Stromal cell of bone marrow (primary cell): ENCODE data around the gene PAXX.
A peak's percentile ranks its signal among the peaks of the same experiment; 100 is the strongest.

Source experiments
- DNase-seq: peaks from one replicate; pipeline ENCODE4 v3.0.0-alpha.2; 2012; ENCODE audit warnings: low read depth

The PAXX gene

GRCh38 chr9:137018761-137019559 lies 26.7 kb downstream of the PAXX start:
- no peak for DNase-seq

- DNase-seq = no peak
These were observed 27.9 kb downstream of the PAXX start for GRCh38 chr9:137019891-137020683.

- DNase-seq = no peak
These were observed 28.7 kb downstream of the PAXX start for GRCh38 chr9:137020771-137021567.

DNA sequence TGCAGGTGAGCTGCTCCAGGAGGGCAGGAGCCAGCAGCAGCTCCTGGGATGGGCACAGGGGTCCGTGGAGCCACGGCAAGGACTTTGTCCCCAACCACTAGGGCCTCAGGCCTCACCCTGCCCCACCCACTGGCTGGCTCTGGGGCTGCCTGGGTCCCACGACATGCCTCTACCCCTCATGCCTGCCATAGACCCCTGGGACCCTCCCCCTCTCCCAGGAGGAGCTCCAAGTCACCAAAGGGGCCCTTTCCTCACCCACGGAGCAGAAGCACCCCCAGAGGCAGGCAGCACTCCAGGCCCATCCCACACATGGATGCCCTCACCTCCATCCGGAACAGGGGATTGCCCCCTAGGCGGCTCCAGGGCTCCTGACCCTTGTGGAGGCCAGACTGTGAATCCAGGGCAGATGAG lies 29.4 kb downstream of the PAXX start:
- DNase-seq = no peak

- DNase-seq = no peak
These were observed 29.9 kb downstream of the PAXX start for GRCh38 chr9:137021979-137022661.

DNA sequence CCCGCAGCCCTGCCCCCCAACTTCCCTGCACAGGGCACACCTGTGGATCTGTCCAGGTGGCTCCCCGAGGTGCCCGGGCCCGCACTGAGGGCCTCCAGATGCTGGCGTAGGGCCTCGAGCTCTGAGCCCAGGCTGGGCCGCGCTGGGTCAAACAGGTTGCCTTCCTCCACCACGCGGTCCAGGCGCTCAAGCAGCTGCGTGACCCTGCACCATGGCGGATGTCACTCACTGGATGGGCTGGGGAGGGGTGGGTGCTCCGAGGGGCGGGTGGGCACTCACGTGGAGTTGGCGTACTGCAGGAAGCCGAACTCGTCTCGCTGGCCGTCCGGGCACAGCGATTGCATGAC lies 30.4 kb downstream of the PAXX start:
- DNase-seq = no peak

DNA sequence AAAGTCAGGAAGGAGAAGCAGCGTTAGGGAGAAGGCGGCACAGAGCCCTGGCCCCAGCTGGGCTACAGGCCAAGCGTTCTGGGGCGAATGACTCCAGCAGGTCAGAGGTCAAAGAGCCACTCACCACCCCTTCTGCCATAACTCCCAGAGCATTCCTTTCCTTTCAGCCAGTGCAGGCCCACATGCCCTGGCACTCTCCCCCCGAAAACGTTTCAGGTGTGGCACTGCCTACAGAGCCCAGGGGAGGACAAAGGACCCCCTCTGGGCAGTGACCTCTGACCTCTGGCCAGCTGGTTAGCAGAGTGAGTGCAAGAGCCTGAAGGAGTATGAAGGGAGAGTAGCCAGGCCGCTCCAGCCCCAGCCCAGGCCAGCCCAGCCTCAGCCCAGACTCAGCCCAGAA lies 30.9 kb downstream of the PAXX start:
- DNase-seq = no peak

- no peak for DNase-seq
These were observed 31.4 kb downstream of the PAXX start for GRCh38 chr9:137023583-137023991.

GRCh38 chr9:137025517-137025966 lies 33.3 kb downstream of the PAXX start:
- DNase-seq = no peak

DNA sequence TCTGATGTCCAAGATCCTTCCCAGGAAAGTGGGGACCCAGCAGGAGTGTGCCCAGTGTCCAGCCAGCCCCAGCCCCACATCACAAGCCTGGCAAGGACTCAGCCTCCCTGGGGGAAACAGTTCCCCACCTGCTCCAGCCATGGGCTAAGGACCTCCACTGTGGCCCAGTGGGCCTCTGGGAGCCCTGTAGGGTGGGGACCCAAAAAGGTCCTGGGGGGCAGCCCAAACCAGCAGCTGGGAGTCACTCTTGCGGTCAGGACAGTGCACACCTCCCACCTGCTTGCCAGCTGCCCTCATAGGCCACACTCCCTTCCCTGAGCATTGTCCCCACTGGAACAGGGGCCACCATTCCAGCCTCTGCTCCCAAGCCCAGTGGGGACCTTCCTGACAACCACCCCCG lies 34.2 kb downstream of the PAXX start:
- no peak for DNase-seq

- DNase-seq = no peak
These were observed 34.6 kb downstream of the PAXX start for GRCh38 chr9:137026828-137027227.

DNA sequence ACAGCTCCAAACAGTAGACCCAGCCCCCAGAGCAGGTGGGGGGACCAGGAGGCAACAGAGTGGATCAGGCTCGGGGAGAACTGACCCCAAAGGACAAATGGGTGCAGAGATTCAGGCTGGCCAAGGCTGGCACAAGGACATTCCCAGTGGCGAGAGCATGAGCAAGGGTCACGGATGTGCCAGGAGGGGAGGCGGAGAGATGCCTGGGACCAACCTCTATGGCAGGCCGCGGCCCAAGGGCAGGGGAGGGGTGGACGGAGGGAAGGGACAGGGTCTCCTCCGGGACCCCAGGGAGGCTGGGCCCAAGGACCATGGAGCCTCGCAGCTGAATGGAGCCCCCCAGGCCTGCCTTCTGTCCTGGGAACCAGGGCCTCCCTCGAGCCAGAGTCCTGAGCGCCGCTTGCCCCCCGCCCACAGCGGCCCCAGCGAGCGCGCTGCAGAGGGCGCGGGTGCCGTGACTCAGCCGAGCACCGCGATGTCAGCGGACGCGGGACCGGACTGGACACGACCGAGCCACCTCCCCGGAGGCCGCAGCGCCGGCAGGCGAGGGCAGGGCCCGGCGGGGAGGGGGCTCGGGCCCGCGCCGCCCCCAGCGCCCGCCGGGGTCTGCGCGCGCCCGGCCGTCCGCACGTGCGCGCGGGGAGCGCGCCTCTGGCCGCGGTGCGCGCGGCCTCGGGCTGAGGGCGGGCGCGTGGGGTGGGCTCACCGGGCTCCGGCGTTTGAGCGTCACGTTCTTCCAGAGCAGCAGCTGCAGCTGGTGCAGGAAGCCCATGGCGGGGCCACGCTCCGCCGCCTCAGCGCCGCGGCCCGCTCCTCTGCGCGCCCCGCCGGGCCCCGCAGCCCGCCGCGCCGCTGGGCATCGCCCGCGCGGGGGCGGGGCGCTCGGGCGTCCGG lies 35.4 kb downstream of the PAXX start, which contains the start of gene ABCA2:
Gene ABCA2, minus strand, starts transcription at position 869 of the 894 bp plus-strand sequence. Its CDS starts 97 bp downstream, at position 772.
- DNase-seq = no peak

- peak; percentile 15 for DNase-seq
These were observed 36.2 kb downstream of the PAXX start for GRCh38 chr9:137028263-137029057.

DNA sequence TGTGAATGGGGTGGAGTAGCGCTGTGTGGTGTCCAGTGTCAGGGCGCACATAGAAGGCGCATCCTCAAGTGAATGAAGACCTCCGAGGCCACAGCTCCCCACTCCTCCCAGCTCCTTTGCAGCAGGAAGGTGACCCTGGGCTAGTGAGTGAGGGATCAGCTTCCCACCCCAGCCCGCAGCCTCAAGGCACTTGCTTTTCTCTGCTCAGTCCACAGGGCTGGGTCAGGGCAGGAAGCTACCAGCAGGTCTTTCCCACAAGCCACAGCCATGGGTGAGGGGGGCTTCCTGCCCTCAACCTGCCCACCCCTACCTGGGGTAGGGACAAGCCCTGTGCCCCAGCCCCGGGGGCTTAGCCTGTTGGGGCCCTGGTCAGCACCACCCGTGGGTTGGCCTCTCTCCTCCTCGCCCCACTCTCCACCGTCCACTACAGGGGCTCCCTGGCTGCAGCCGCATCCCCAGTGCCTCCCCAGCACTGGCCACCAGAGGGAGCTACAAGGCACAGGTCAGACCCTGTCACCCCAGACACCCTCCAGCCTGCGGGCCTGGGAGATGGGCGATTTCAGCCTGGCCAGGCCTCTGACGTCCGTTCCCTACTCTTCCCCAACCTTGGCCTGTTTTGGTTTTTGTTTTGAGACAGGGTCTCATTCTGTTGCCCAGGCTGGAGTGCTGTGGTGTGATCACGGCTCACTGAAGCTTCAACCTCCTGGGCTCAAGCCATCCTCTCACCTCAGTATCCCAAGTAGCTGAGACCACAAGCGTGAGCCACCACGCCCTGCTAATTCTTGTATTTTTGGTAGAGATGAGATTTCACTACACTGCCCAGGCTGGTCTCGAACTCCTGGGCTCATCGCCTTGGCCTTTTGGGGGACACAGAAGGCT lies 37.1 kb downstream of the PAXX start:
- peak; percentile 13 for DNase-seq

DNA sequence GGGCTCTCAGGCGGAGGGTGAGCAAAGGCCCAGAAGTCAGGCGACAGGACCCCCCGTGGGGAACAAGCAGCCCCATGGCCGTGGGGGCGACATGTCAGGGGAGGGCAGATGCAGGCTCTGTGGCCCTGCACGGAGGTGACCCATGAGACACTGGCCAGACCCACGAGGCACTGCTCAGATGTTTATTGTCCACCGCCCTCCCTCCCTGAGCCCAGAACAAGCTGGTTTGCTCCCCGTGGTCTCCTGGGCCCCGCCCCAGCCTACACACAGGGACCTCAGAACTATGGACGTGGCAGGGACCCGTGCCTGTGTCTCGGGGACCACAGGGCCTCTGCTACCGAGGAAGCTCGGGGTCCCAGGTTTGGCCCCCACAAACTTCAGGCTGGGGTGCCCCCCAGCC lies 37.8 kb downstream of the PAXX start:
- DNase-seq = no peak

DNA sequence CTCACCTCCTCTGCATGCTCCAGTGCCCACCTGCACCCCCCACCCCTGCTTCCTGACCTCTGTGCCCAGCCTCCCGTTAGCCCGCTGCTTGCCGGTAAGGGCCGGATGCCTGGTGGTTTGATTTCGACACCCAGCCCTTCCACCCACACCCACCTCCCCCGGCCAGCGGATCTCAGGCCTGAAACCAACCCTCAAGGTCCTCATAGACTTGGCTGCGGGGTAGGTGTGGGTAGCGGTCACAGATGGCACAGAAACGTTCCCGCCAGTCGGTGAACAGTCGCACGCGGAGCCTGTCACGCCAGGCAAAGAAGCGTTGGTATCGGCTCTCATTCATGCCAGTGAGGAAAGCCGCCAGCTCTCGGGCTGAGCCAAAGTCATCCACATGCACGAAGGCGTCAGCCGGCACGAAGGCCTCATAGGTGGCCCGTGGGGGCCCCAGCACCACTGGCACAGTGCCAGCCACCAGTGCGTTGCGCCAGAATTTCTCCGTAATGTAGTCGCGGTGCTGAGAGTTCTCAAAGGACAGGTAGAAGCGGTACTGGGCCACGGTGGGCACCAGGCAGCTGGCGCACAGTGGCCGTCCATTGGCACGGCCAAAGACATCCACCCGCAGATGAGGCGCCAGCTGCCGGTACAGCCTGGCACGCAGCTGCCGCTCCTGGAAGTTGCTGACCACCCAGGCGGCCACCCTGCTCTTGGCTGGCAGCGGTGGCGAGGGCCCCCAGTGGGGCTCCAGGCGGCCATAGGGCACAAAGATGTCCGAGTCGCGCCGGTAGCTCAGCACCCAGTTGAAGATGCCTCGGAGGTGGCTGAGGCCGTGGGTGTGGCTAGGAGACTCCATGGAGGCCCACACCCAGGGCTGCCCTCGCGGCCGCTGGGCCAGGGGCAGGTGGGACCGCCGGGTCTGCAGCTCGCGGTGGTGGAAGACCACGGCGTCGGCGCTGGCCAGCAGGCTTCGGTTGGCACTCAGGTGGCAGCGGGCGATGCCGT lies 38.6 kb downstream of the PAXX start:
- no peak for DNase-seq

- DNase-seq = no peak
These were observed 39.9 kb downstream of the PAXX start, which contains the start of gene FUT7 for GRCh38 chr9:137031904-137032640. Gene FUT7 (minus strand): TSS chr9:137032088. CDS start chr9:137031991, 97 bp downstream.
